H9 (cell line): ENCODE measurements around the gene CDR2L. TPM values are rescaled to one million over a fixed set of nuclear protein-coding genes. Genes with fewer than 3 reads are reported as not detected.

ENCODE experiments used
- DNase-seq: peaks from one replicate; pipeline ENCODE4 v3.0.0-alpha.2; 2017
- H2AFZ ChIP-seq: one replicate; pipeline ENCODE4 v1.6.1; 2013; ENCODE audit warnings: mild to moderate bottlenecking, low read length, control low read depth, moderate library complexity
- H2AK5ac ChIP-seq: 2 replicates; pipeline ENCODE4 v1.6.1; 2013; ENCODE audit warnings: low read length, control low read depth, mixed read lengths; ENCODE audit not compliant: insufficient read length
- H2BK120ac ChIP-seq: one replicate; pipeline ENCODE4 v1.6.1; 2013; ENCODE audit warnings: low read depth, mild to moderate bottlenecking, low read length, control low read depth, inconsistent platforms; ENCODE audit not compliant: poor library complexity, severe bottlenecking
- H2BK12ac ChIP-seq: 2 replicates; pipeline ENCODE4 v1.6.1; 2013; ENCODE audit warnings: low read length, control low read depth, mixed read lengths, low read depth; ENCODE audit not compliant: insufficient read length
- H2BK15ac ChIP-seq: 2 replicates; pipeline ENCODE4 v1.6.1; 2013; ENCODE audit warnings: low read depth, low read length, control low read depth
- H2BK20ac ChIP-seq: one replicate; pipeline ENCODE4 v1.6.1; 2013; ENCODE audit warnings: low read depth, mild to moderate bottlenecking, low read length, control low read depth, inconsistent platforms; ENCODE audit not compliant: poor library complexity, severe bottlenecking
- H2BK5ac ChIP-seq: 2 replicates; pipeline ENCODE4 v1.6.1; 2013; ENCODE audit warnings: low read length, control low read depth, mixed read lengths; ENCODE audit not compliant: insufficient read length
- H3K14ac ChIP-seq: 2 replicates; pipeline ENCODE4 v1.6.1; 2013; ENCODE audit warnings: low read length, control low read depth; ENCODE audit not compliant: insufficient read depth
- H3K18ac ChIP-seq: 2 replicates; pipeline ENCODE4 v1.6.1; 2013; ENCODE audit warnings: low read depth, mild to moderate bottlenecking, mixed read lengths, low read length, control low read depth; ENCODE audit not compliant: insufficient read length
- H3K23ac ChIP-seq: 2 replicates; pipeline ENCODE4 v1.6.1; 2013; ENCODE audit warnings: low read length, control low read depth, mixed read lengths, low read depth; ENCODE audit not compliant: insufficient read length
- H3K23me2 ChIP-seq: 2 replicates; pipeline ENCODE4 v1.6.1; 2013; ENCODE audit warnings: low read depth, mild to moderate bottlenecking, mixed read lengths, low read length, control low read depth; ENCODE audit not compliant: insufficient read length, poor library complexity, severe bottlenecking
- H3K27ac ChIP-seq: 2 replicates; pipeline ENCODE4 v1.5.1; 2013; ENCODE audit warnings: low read length, control low read depth, mixed read lengths, low read depth; ENCODE audit not compliant: insufficient read length
- H3K27me3 ChIP-seq: 2 replicates; pipeline ENCODE4 v1.6.1; 2013; ENCODE audit warnings: low read length, control low read depth, inconsistent platforms; ENCODE audit not compliant: insufficient read depth
- H3K4ac ChIP-seq: 2 replicates; pipeline ENCODE4 v1.6.1; 2013; ENCODE audit warnings: low read depth, mild to moderate bottlenecking, control low read depth, inconsistent platforms, low read length, moderate library complexity
- H3K4me1 ChIP-seq: 2 replicates; pipeline ENCODE4 v1.6.1; 2013; ENCODE audit warnings: low read length, control low read depth, inconsistent platforms; ENCODE audit not compliant: insufficient read depth
- H3K4me2 ChIP-seq: 2 replicates; pipeline ENCODE4 v1.6.1; 2013; ENCODE audit warnings: low read length, control low read depth, mixed read lengths; ENCODE audit not compliant: insufficient read length, insufficient read depth
- H3K56ac ChIP-seq: 2 replicates; pipeline ENCODE4 v1.6.1; 2013; ENCODE audit warnings: low read depth, mild to moderate bottlenecking, mixed read lengths, low read length, control low read depth; ENCODE audit not compliant: insufficient read length
- H3K79me1 ChIP-seq: 2 replicates; pipeline ENCODE4 v1.6.1; 2013; ENCODE audit warnings: low read depth, mild to moderate bottlenecking, moderate library complexity, low read length, control low read depth, inconsistent platforms; ENCODE audit not compliant: insufficient read depth, poor library complexity, severe bottlenecking
- H3K79me2 ChIP-seq: 2 replicates; pipeline ENCODE4 v1.6.1; 2013; ENCODE audit warnings: low read length, control low read depth, inconsistent platforms; ENCODE audit not compliant: insufficient read depth
- H3K9ac ChIP-seq: 2 replicates; pipeline ENCODE4 v1.6.1; 2013; ENCODE audit warnings: low read length, control low read depth, mixed read lengths; ENCODE audit not compliant: insufficient read length; ENCODE audit errors: extremely low read depth
- H3K9me3 ChIP-seq: one replicate; pipeline ENCODE4 v1.6.1; 2013; ENCODE audit warnings: low read depth, low read length, inconsistent platforms; ENCODE audit not compliant: control insufficient read depth
- H3T11ph ChIP-seq: one replicate; pipeline ENCODE4 v1.6.1; 2013; ENCODE audit warnings: mild to moderate bottlenecking, low read length, control low read depth, inconsistent platforms
- H4K20me1 ChIP-seq: one replicate; pipeline ENCODE4 v1.6.1; 2013; ENCODE audit not compliant: control insufficient read depth, insufficient read length, insufficient read depth
- H4K5ac ChIP-seq: 2 replicates; pipeline ENCODE4 v1.6.1; 2013; ENCODE audit warnings: low read depth, mild to moderate bottlenecking, mixed read lengths, low read length, control low read depth; ENCODE audit not compliant: insufficient read length
- H4K8ac ChIP-seq: replicated peaks from 2 replicates; pipeline ENCODE4 v1.6.1; 2013; ENCODE audit warnings: low read length, control low read depth, mixed read lengths, low read depth; ENCODE audit not compliant: insufficient read length
- H4K91ac ChIP-seq: 2 replicates; pipeline ENCODE4 v1.6.1; 2013; ENCODE audit warnings: low read depth, mild to moderate bottlenecking, moderate library complexity, mixed read lengths, low read length, control low read depth; ENCODE audit not compliant: insufficient read length
- H3K27ac Mint-ChIP-seq, 3 experiments: 2 replicates in 2 of 3; 3 replicates in 1 of 3; pipeline ENCODE4 v1.8.0; 2020 to 2021; ENCODE audit warnings: mixed read lengths in 3 of 3, mild to moderate bottlenecking in 1 of 3, moderate library complexity in 1 of 3
- H3K27me3 Mint-ChIP-seq: 2 replicates; pipeline ENCODE4 v1.8.0; 2021; ENCODE audit warnings: low read depth, mild to moderate bottlenecking, moderate library complexity, mixed read lengths
- H3K36me3 Mint-ChIP-seq, 3 experiments: 2 replicates in 2 of 3; 3 replicates in 1 of 3; pipeline ENCODE4 v1.8.0; 2020 to 2021; ENCODE audit warnings: low read depth in 3 of 3, mixed read lengths in 3 of 3; ENCODE audit not compliant: insufficient read depth in 1 of 3
- H3K4me1 Mint-ChIP-seq, 2 experiments: 2 replicates each; pipeline ENCODE4 v1.8.0; 2020; ENCODE audit warnings: mixed read lengths in 2 of 2
- H3K4me3 Mint-ChIP-seq, 2 experiments: 2 replicates in 1 of 2; 3 replicates in 1 of 2; pipeline ENCODE4 v1.8.0; 2020 to 2021; ENCODE audit warnings: mild to moderate bottlenecking in 2 of 2, mixed read lengths in 2 of 2, moderate library complexity in 1 of 2
- H3K9me3 Mint-ChIP-seq, 2 experiments: 2 replicates in 1 of 2; 3 replicates in 1 of 2; pipeline ENCODE4 v1.8.0; 2020; ENCODE audit warnings: mild to moderate bottlenecking in 2 of 2, mixed read lengths in 2 of 2, moderate library complexity in 1 of 2
- WGBS: extraction: QIAGEN DNeasy Blood & Tissue Kit; methylation state at CpG from one replicate; pipeline ENCODE4 v1.1.7; 2013; ENCODE audit warnings: missing lambda C conversion rate, low lambda C conversion rate, mixed read lengths; ENCODE audit not compliant: insufficient read length; ENCODE audit errors: extremely low coverage; 5-methylcytosine and 5-hydroxymethylcytosine counted together
- total RNA-seq: library from RNA; stranded (reverse); gene quantifications from 2 replicates; pipeline ENCODE4 v1.2.1, GENCODE V29; 2021
- TF ChIP-seq, protein P1 (sequence below): fragments of 200-600 bp; sonication (generic); conservative IDR thresholded peaks from 3 replicates; pipeline ENCODE4 v1.8.0; 2021; ENCODE audit warnings: antibody characterized with exemption, mild to moderate bottlenecking

The CDR2L gene
- total RNA-seq, 1 experiment from 2014 or later, result 23.3 TPM

- no peak overlapping the region for H3K9ac ChIP-seq
- no peak overlapping the region for H2BK120ac ChIP-seq
- Mint-ChIP-seq H3K27me3 (peaks cover 20% of the 10 kb centered on the region), H3K4me3 (peak overlapping the region; percentile 96 to 98), H3K27ac (peak overlapping the region in 1 of 3 experiments; percentile 78; a peak in 1 of 7 replicates), H3K36me3 (peaks cover 6 to 22% (median 15%) of the 10 kb centered on the region in 3 experiments; a peak in 6 of 7 replicates), H3K9me3 (peaks cover 25 to 33% of the 10 kb centered on the region in 2 experiments), H3K4me1 (peaks cover 15 to 22% of the 10 kb centered on the region in 2 experiments)
- H3K4ac ChIP-seq, result no peak overlapping the region
- H2BK15ac ChIP-seq, result no peak overlapping the region
- H3K79me2 ChIP-seq, result no peaks in the 10 kb centered on the region
- H4K91ac ChIP-seq, result no peak overlapping the region
- no peaks in the 10 kb centered on the region for H3K27me3 ChIP-seq
- no peak overlapping the region for H4K8ac ChIP-seq
- no peak overlapping the region for H3K56ac ChIP-seq
- H2AFZ ChIP-seq, result no peak overlapping the region
- no peak overlapping the region for H3T11ph ChIP-seq
- H3K9me3 ChIP-seq, result no peaks in the 10 kb centered on the region
- no peak overlapping the region for H3K14ac ChIP-seq
- no peak overlapping the region for H3K27ac ChIP-seq
- no peak overlapping the region for H2BK20ac ChIP-seq
- no peaks in the 10 kb centered on the region for H3K79me1 ChIP-seq
- H3K23me2 ChIP-seq, result peaks cover 3% of the 10 kb centered on the region
- WGBS, result no CpG with 5 or more reads among the region's 10 CpGs
- H3K23ac ChIP-seq, result no peak overlapping the region
- no peaks in the 10 kb centered on the region; the same call in 1 of the 2 replicates for H3K4me1 ChIP-seq
- peak; percentile 68 for DNase-seq
- no peak overlapping the region for H2BK5ac ChIP-seq
- no peak overlapping the region for H2AK5ac ChIP-seq
- H2BK12ac ChIP-seq, result no peak overlapping the region
- peak overlapping the region; percentile 53 for H3K4me2 ChIP-seq
- H3K18ac ChIP-seq, result no peak overlapping the region
- H4K5ac ChIP-seq, result no peak overlapping the region
- no peaks in the 10 kb centered on the region for H4K20me1 ChIP-seq
- TF ChIP-seq, protein P1, sequence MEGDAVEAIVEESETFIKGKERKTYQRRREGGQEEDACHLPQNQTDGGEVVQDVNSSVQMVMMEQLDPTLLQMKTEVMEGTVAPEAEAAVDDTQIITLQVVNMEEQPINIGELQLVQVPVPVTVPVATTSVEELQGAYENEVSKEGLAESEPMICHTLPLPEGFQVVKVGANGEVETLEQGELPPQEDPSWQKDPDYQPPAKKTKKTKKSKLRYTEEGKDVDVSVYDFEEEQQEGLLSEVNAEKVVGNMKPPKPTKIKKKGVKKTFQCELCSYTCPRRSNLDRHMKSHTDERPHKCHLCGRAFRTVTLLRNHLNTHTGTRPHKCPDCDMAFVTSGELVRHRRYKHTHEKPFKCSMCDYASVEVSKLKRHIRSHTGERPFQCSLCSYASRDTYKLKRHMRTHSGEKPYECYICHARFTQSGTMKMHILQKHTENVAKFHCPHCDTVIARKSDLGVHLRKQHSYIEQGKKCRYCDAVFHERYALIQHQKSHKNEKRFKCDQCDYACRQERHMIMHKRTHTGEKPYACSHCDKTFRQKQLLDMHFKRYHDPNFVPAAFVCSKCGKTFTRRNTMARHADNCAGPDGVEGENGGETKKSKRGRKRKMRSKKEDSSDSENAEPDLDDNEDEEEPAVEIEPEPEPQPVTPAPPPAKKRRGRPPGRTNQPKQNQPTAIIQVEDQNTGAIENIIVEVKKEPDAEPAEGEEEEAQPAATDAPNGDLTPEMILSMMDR, result no peak
Measured at GRCh38 chr17:75031972-75032719, 44.7 kb downstream of the CDR2L start.
